ENCODE measurements around the gene RNU1-3.

DNA sequence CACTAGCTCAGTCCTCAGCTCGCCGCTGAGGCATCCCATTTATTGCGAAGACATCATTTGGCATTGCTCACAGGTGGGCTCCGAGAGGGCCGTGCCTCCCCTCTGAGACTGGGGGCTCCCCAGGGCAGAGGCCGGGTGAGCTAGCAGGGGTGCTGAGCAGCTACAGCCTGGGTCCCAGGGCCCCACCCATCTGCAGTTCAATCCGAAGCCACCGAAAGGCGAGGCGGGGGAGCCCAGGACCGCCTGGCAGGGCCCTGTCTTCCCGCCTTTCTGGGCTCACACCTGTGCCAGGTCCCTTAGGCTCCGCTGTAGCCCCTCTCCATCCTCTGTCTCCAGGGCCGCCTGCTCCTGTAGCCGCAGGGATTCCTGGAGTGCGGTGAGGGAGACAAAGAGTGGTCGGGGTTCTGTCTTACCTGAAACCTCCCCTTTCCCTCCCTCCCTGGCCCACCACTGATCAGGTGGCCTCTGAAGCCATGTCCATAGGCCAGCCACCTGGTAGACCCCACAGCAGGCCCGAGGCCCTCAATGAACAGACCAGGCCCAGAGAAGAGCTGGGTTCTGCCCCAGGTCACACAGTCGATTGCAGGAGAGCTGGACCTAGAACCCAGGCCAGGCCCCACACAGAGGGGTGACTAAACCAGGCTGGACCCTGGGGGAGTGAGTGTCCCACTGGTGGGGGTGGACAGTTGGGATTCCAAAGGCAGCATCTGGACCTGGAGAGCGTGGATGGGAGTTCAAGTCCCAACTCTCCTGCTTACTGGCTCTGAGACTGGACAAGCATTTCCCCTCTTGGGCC is 35.3 kb downstream of the RNU1-3 start:
- no peak for TF ChIP-seq POLR2A (IDR thresholded peaks at IDR 0.05)
- TF ChIP-seq, protein P1, sequence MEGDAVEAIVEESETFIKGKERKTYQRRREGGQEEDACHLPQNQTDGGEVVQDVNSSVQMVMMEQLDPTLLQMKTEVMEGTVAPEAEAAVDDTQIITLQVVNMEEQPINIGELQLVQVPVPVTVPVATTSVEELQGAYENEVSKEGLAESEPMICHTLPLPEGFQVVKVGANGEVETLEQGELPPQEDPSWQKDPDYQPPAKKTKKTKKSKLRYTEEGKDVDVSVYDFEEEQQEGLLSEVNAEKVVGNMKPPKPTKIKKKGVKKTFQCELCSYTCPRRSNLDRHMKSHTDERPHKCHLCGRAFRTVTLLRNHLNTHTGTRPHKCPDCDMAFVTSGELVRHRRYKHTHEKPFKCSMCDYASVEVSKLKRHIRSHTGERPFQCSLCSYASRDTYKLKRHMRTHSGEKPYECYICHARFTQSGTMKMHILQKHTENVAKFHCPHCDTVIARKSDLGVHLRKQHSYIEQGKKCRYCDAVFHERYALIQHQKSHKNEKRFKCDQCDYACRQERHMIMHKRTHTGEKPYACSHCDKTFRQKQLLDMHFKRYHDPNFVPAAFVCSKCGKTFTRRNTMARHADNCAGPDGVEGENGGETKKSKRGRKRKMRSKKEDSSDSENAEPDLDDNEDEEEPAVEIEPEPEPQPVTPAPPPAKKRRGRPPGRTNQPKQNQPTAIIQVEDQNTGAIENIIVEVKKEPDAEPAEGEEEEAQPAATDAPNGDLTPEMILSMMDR (IDR thresholded peaks at IDR 0.05): no peak

Data from uterus (tissue), 2 donors.